ENCODE results near the gene CRADD.
"Not testable (repeated sequence)": the region's sequence is repeated elsewhere in the genome, so short reads cannot be mapped to it uniquely, and the experiment has no call there.

CRADD gene

DNA sequence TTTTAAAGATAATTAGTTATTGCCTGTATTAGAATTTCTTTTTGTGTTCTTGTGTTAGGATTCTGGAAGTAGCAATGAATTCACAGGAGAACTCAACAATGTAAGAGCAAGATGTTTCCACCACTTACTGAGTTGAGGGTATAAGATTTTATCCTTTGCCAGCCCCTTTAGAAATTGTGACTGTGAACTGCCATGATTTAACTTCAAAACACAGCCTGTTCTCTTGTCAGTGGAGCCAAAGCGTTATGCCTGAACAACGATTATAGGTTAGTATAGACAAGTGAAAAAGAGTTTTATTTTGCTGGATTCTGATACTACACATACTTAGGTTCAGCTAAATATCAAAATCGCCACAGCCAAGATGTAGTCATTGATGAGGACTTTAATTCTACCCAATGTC lies 101.6 kb downstream of the CRADD start:
- TF ChIP-seq FOXP2 (optimal IDR thresholded peaks at IDR 0.05; ENCODE audit: control extremely low read depth, extremely low read length, insufficient read depth) (no peak), POLR2AphosphoS5 (IDR thresholded peaks at IDR 0.05; ENCODE audit: borderline replicate concordance, low read depth, low read length) (no peak), EZH2 (IDR thresholded peaks at IDR 0.05) (no peak)
- Histone ChIP-seq H3K9ac (ENCODE audit: insufficient read length) (peak overlapping the region; percentile 24), H3K36me3 (ENCODE audit: insufficient read depth, low read length) (no peaks in the 10 kb centered on the region), H3K4me3 (peak overlapping the region; percentile 72), H3K9me3 (ENCODE audit: low read depth, low read length) (no peaks in the 10 kb centered on the region), H3K27ac (peak overlapping the region; percentile 93)
- DNase-seq (ENCODE audit: low read depth, low spot score), result no peak

DNA sequence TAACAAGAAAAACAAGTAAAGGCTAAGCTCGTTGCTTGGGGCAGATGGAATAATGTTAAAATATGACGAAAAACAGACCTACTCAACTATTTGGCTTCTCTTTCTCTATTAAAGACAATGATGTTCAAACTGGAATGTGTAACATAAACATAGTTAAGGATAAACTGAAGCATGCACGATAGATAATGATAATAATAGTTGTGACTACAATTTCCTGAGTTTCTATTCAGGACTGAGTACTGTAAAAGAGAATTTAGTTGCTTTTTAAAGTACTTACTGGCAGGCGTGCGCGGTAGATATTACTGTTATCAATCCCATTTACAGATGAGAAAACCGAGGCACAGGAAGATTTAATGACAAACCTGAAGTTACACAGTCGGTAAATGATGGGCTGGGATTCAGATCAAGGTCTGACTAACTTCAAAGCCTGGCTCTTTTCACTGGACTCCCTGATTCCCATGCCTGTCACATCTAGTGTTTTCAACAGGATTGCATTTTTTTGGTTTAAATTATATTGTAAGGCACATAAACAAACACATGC lies 103.0 kb downstream of the CRADD start:
- no peak for DNase-seq (ENCODE audit: low read depth, low spot score)
- no peak overlapping the region for H3K9ac ChIP-seq (ENCODE audit: insufficient read length)
- no peak overlapping the region for H3K27ac ChIP-seq
- H3K9me3 ChIP-seq (ENCODE audit: low read depth, low read length), result no peaks in the 10 kb centered on the region
- H3K36me3 ChIP-seq (ENCODE audit: insufficient read depth, low read length), result no peaks in the 10 kb centered on the region
- no peak overlapping the region for H3K4me3 ChIP-seq
- TF ChIP-seq EZH2 (IDR thresholded peaks at IDR 0.05) (no peak), POLR2AphosphoS5 (IDR thresholded peaks at IDR 0.05; ENCODE audit: borderline replicate concordance, low read depth, low read length) (no peak), FOXP2 (optimal IDR thresholded peaks at IDR 0.05; ENCODE audit: control extremely low read depth, extremely low read length, insufficient read depth) (no peak)

DNA sequence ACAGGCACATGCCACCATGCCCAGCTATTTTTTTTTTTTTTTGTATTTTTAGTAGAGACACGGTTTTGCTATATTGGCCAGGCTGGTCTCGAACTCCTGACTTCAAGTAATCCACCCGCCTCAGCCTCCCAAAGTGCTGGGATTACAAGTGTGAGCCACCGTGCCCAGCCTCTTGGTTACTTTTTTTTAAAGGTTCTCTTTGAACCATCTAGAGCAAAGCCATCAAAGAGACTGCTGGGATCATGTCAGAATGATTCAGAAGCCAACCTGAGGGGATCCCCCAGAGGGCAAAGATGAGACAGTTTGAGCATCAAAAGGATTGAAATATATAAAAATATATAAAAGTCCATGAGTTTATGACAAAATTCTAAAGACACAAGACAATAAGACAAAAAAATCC lies 103.7 kb downstream of the CRADD start:
- not testable (repeated sequence) for DNase-seq (ENCODE audit: low read depth, low spot score); H3K4me3 ChIP-seq; H3K27ac ChIP-seq; H3K9me3 ChIP-seq (ENCODE audit: low read depth, low read length); H3K9ac ChIP-seq (ENCODE audit: insufficient read length); H3K36me3 ChIP-seq (ENCODE audit: insufficient read depth, low read length)

DNA sequence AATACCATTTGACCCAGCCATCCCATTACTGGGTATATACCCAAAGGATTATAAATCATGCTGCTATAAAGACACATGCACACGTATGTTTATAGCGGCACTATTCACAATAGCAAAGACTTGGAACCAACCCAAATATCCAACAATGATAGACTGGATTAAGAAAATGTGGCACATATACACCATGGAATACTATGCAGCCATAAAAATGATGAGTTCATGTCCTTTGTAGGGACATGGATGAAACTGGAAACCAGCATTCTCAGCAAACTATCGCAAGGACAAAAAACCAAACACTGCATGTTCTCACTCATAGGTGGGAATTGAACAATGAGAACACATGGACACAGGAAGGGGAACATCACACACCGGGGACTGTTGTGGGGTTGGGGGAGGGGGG lies 104.8 kb downstream of the CRADD start:
- not testable (repeated sequence) for H3K27ac ChIP-seq; H3K9me3 ChIP-seq (ENCODE audit: low read depth, low read length); H3K4me3 ChIP-seq; H3K9ac ChIP-seq (ENCODE audit: insufficient read length); H3K36me3 ChIP-seq (ENCODE audit: insufficient read depth, low read length); DNase-seq (ENCODE audit: low read depth, low spot score)

DNA sequence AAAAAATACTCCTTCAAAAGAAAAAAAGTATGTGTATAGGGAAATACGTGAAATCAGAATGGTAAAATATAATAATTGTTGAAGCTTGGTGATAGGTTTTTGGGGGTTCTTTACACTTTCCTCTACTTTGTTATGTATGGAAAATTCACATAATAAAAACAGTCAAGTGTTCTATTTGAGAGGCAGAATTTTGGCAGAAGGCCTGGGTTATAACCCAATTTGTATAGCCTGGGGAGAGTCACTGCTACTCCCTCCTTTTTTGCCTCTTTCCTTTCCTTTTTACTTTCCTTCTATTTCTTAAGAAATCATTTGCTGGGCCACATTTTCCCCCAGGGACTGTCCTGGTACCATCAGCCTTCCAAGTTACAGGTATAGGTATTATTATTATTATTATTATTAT lies 105.7 kb downstream of the CRADD start:
- TF ChIP-seq EZH2 (IDR thresholded peaks at IDR 0.05) (no peak), FOXP2 (optimal IDR thresholded peaks at IDR 0.05; ENCODE audit: control extremely low read depth, extremely low read length, insufficient read depth) (no peak), POLR2AphosphoS5 (IDR thresholded peaks at IDR 0.05; ENCODE audit: borderline replicate concordance, low read depth, low read length) (no peak)

DNA sequence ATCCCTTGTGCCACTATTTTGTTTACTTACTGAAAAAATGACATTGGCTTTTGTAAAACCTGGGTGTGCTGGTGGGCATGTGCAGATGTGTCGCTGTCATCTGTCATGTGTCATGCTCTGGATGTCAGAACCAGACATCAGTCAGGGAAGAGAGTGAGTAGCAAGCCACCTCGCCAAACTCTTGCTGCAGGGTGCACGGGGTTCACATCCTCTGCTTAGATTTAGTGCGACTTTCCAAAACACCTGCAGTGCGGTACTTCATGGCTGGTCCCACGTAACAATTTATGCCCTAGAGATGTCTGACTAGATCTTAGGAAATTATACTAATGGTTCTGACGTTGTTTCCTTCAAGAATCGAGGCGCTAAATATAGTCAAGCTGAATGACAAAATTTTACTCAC lies 106.7 kb downstream of the CRADD start:
- H3K27ac ChIP-seq, result no peak overlapping the region
- H3K36me3 ChIP-seq (ENCODE audit: insufficient read depth, low read length), result no peaks in the 10 kb centered on the region
- TF ChIP-seq EZH2 (IDR thresholded peaks at IDR 0.05), result no peak
- TF ChIP-seq FOXP2 (optimal IDR thresholded peaks at IDR 0.05; ENCODE audit: control extremely low read depth, extremely low read length, insufficient read depth), result no peak
- no peak for TF ChIP-seq POLR2AphosphoS5 (IDR thresholded peaks at IDR 0.05; ENCODE audit: borderline replicate concordance, low read depth, low read length)
- H3K9me3 ChIP-seq (ENCODE audit: low read depth, low read length), result no peaks in the 10 kb centered on the region
- no peak for DNase-seq (ENCODE audit: low read depth, low spot score)
- H3K9ac ChIP-seq (ENCODE audit: insufficient read length), result no peak overlapping the region
- H3K4me3 ChIP-seq, result no peak overlapping the region

More for the DNA sequence above, 105.7 kb downstream of the CRADD start:
- H3K4me3 ChIP-seq, result peak overlapping the region; percentile 3; the same call in 1 of the 2 replicates
- H3K36me3 ChIP-seq (ENCODE audit: insufficient read depth, low read length), result no peaks in the 10 kb centered on the region
- H3K9me3 ChIP-seq (ENCODE audit: low read depth, low read length), result no peaks in the 10 kb centered on the region
- no peak overlapping the region for H3K9ac ChIP-seq (ENCODE audit: insufficient read length)
- H3K27ac ChIP-seq, result peak overlapping the region; percentile 64
- DNase-seq (ENCODE audit: low read depth, low spot score), result no peak

DNA sequence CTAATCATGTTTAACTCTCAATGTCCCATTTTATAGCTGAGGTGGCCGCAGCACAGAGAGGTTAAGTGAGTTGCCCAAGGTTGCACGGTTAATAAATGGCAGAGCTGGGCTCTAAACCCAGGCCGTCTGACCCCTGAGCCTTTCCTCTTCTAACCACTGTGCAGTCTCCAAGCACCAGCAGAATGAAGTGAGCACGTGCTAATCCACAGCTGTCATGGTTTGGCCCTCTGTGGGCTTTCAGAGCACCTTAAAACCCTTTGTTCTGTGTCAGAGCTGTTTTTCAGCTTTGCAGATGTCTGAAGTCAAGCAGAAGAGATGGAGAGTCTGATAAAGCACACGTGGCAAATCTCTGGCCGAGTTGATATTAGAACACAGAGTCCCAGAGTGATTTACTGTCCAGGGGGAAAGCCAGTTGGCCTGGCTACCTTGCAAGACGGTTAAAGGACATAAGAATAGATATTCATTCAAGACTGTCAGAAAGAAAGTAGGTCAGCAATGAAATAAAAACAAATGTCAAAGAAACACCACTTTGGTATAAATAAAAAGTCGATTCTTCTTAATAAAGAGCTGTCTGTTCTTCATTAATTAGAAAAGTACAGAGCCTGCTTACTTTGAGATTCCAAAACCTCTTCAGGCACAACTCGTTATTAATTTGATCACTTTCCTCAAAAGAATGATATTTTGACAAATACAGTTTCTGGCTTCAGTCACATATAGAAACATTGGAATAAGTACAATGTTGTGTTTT lies 107.3 kb downstream of the CRADD start:
- Histone ChIP-seq H3K9ac (ENCODE audit: insufficient read length) (no peak overlapping the region), H3K36me3 (ENCODE audit: insufficient read depth, low read length) (no peaks in the 10 kb centered on the region), H3K4me3 (no peak overlapping the region), H3K27ac (0 out of 2 replicates have a peak overlapping the region, but pooled peaks have one; percentile 5), H3K9me3 (ENCODE audit: low read depth, low read length) (no peaks in the 10 kb centered on the region)
- no peak for TF ChIP-seq FOXP2 (optimal IDR thresholded peaks at IDR 0.05; ENCODE audit: control extremely low read depth, extremely low read length, insufficient read depth)
- DNase-seq (ENCODE audit: low read depth, low spot score), result no peak

DNA sequence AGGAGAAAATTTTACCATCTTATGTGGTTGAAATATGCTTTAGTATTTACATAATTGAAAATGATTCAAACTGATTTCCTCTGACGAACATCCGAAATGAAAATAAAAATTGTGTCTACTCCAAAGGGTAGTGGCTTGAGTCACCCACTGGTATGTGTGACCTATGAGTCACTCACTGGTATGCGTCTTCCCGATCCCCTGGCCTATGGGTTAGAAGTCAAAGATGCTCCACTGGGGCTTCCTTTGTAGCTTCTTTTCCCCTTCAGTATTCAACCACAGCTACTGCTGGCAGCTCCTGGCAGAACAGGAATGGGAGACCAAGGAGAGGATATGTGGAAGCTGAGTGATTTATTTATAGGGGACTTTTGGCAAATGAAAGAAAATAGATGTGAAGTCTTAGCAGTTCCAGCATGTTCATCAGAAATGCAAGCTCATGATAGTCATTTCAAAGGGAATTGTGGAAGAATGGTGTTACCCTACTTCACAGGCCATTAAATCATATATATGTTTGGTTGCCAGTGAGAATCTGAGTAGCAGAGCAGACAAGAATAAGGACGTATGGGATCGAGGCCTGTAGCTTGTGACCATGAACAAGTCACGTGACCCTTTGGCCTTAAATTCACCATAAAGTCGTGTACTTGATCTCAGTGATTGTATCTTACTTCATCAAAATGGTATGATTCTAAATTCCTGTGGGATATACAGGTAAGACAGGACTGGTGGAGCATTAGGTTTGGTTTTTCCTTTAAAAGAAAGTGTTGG lies 108.3 kb downstream of the CRADD start:
- H3K27ac ChIP-seq, result no peak overlapping the region
- no peaks in the 10 kb centered on the region for H3K9me3 ChIP-seq (ENCODE audit: low read depth, low read length)
- no peak for DNase-seq (ENCODE audit: low read depth, low spot score)
- no peaks in the 10 kb centered on the region for H3K36me3 ChIP-seq (ENCODE audit: insufficient read depth, low read length)
- H3K4me3 ChIP-seq, result no peak overlapping the region
- H3K9ac ChIP-seq (ENCODE audit: insufficient read length), result no peak overlapping the region
- TF ChIP-seq EZH2 (IDR thresholded peaks at IDR 0.05), result no peak
- no peak for TF ChIP-seq POLR2AphosphoS5 (IDR thresholded peaks at IDR 0.05; ENCODE audit: borderline replicate concordance, low read depth, low read length)
- no peak for TF ChIP-seq FOXP2 (optimal IDR thresholded peaks at IDR 0.05; ENCODE audit: control extremely low read depth, extremely low read length, insufficient read depth)
